HepG2 (cell line): ENCODE results near the gene FAM114A2. TPM values are rescaled to one million over a fixed set of nuclear protein-coding genes. Genes with fewer than 3 reads are reported as not detected.
A peak's percentile ranks its signal among the peaks of the same experiment; 100 is the strongest.

ENCODE experiments used
- ATF7 ChIP-seq, 2 experiments: fragments of 450-650 bp in 1 of 2; sonication (generic) in 1 of 2; formaldehyde crosslinking in 1 of 2; IDR thresholded peaks; 2 replicates each; pipeline versions ENCODE4 v1.4.0 to v1.6.1; 2016 to 2020; ENCODE audit warnings: antibody characterized with exemption in 1 of 2, mild to moderate bottlenecking in 1 of 2, missing genetic modification reagents in 1 of 2
- CREM ChIP-seq, 2 experiments: sonication (generic) in 1 of 2; formaldehyde crosslinking in 1 of 2; IDR thresholded peaks; 2 replicates each; pipeline versions ENCODE4 v1.4.0 to v1.6.1; 2016 to 2020; ENCODE audit warnings: antibody characterized with exemption in 1 of 2, mild to moderate bottlenecking in 1 of 2, missing genetic modification reagents in 1 of 2
- GABPA ChIP-seq, 2 experiments: IDR thresholded peaks; 2 replicates each; pipeline ENCODE4 v1.6.1; 2011 to 2016; ENCODE audit warnings: low read depth in 2 of 2, low read length in 1 of 2, missing biosample characterization in 1 of 2, missing genetic modification characterization in 1 of 2
- JDP2 ChIP-seq: sonication (generic); formaldehyde crosslinking; IDR thresholded peaks from 2 replicates; pipeline ENCODE4 v1.8.1; 2022; ENCODE audit warnings: missing genetic modification reagents, borderline replicate concordance
- KIAA2018 ChIP-seq: sonication (generic); formaldehyde crosslinking; IDR thresholded peaks from 2 replicates; pipeline ENCODE4 v1.5.0; 2020; ENCODE audit warnings: mild to moderate bottlenecking, missing genetic modification reagents, borderline replicate concordance
- KLF13 ChIP-seq: sonication (generic); formaldehyde crosslinking; IDR thresholded peaks from 2 replicates; pipeline ENCODE4 v1.4.0; 2020; ENCODE audit warnings: mild to moderate bottlenecking, missing genetic modification reagents
- LCORL ChIP-seq, 2 experiments: fragments of 450-650 bp in 1 of 2; sonication (generic) in 1 of 2; formaldehyde crosslinking in 1 of 2; IDR thresholded peaks; 2 replicates each; pipeline versions ENCODE4 v1.5.0 to v1.6.1; 2017 to 2020; ENCODE audit warnings: antibody characterized with exemption in 1 of 2, missing genetic modification reagents in 1 of 2
- MBNL3 ChIP-seq: fragments of 250-450 bp; sonication (Bioruptor Pico); conservative IDR thresholded peaks from 2 replicates; pipeline ENCODE4 v1.8.0; 2022; ENCODE audit warnings: mild to moderate bottlenecking, inconsistent platforms
- NFE2L1 ChIP-seq: sonication (generic); formaldehyde crosslinking; IDR thresholded peaks from 2 replicates; pipeline ENCODE4 v1.4.0; 2020; ENCODE audit warnings: missing genetic modification reagents, mild to moderate bottlenecking, borderline replicate concordance
- NKX3-1 ChIP-seq: sonication (generic); formaldehyde crosslinking; IDR thresholded peaks from 2 replicates; pipeline ENCODE4 v1.5.0; 2020; ENCODE audit warnings: missing genetic modification reagents
- PCBP1 ChIP-seq: fragments of 200-400 bp; formaldehyde crosslinking; IDR thresholded peaks from 2 replicates; pipeline ENCODE4 v1.6.1; 2017; ENCODE audit warnings: mild to moderate bottlenecking, low read depth, low read length, borderline replicate concordance
- TFDP1 ChIP-seq: IDR thresholded peaks from 2 replicates; pipeline ENCODE4 v1.6.1; 2016; ENCODE audit warnings: missing compliant biosample characterization, missing genetic modification reagents, borderline replicate concordance
- ZBED4 ChIP-seq: sonication (generic); formaldehyde crosslinking; IDR thresholded peaks from 2 replicates; pipeline ENCODE4 v1.4.0; 2020; ENCODE audit warnings: missing genetic modification reagents, borderline replicate concordance
- ZNF468 ChIP-seq: sonication (generic); formaldehyde crosslinking; IDR thresholded peaks from 2 replicates; pipeline ENCODE4 v1.8.0; 2022; ENCODE audit warnings: mild to moderate bottlenecking, moderate library complexity, missing genetic modification reagents
- polyA plus RNA-seq, 8 experiments: library from polyadenylated mRNA; depleted of rRNA in 3 of 8; stranded (reverse) in 7 of 8; unstranded in 1 of 8; fragments of >200 nt; fragmentation: Illumina TruSeq in 4 of 8; extraction: Trizol in 4 of 8; gene quantifications; 2 replicates each; pipeline versions ENCODE4 v1.2.1 to v1.2.3, GENCODE V29; 2011 to 2016; ENCODE audit warnings: low read depth in 4 of 8, missing spikeins in 1 of 8, mixed read lengths in 1 of 8; ENCODE audit not compliant: insufficient read depth in 1 of 8
- total RNA-seq, 5 experiments: library from RNA; depleted of rRNA; stranded (reverse); fragments of >200 nt; fragmentation: Illumina TruSeq; extraction: Trizol; gene quantifications; 2 replicates each; pipeline ENCODE4 v1.2.3, GENCODE V29; 2016; ENCODE audit warnings: low read depth in 1 of 5

Gene FAM114A2
- total and polyA plus RNA-seq, 2 of the 13 experiments (the other 11 are each of a cell fraction or from before 2014, with no cell fraction given): 6.9 to 11.4 TPM

- TF ChIP-seq KIAA2018 (CRISPR knock-in tag): 0 out of 2 replicates have a peak, but pooled peaks have one; percentile 65
- peak; percentile 75 for TF ChIP-seq CREM (IDR thresholded peaks at IDR 0.05)
- TF ChIP-seq CREM (CRISPR knock-in tag; IDR thresholded peaks at IDR 0.05): no peak
- TF ChIP-seq PCBP1: peak; percentile 72; the same call in 1 of the 2 replicates
- TF ChIP-seq NFE2L1 (CRISPR knock-in tag): no peak
- no peak for TF ChIP-seq LCORL (IDR thresholded peaks at IDR 0.05)
- peak; percentile 88 for TF ChIP-seq LCORL (CRISPR knock-in tag; IDR thresholded peaks at IDR 0.05)
- TF ChIP-seq JDP2: no peak
- no peak for TF ChIP-seq KLF13
- TF ChIP-seq ZNF468: no peak
- TF ChIP-seq ATF7 (IDR thresholded peaks at IDR 0.05): no peak
- peak; percentile 73; the same call in 1 of the 2 replicates for TF ChIP-seq ATF7 (CRISPR knock-in tag; IDR thresholded peaks at IDR 0.05)
- no peak for TF ChIP-seq ZBED4 (CRISPR knock-in tag)
- TF ChIP-seq TFDP1 (CRISPR knock-in tag): peak; percentile 91
- peak; percentile 99 for TF ChIP-seq GABPA (IDR thresholded peaks at IDR 0.05; ENCODE audit: low read depth, low read length)
- peak; percentile 100 for TF ChIP-seq GABPA (CRISPR knock-in tag; IDR thresholded peaks at IDR 0.05; ENCODE audit: low read depth)
- no peak for TF ChIP-seq NKX3-1 (CRISPR knock-in tag)
- no peak for TF ChIP-seq MBNL3 (CRISPR knock-in tag)
Observed at GRCh38 chr5:154038707-154039457, at the start of gene FAM114A2, which contains the start of gene MFAP3 (continued).
